Fibroblast of skin of scalp (primary cell): Measurements from ENCODE around the gene CCDC171.
A peak's percentile ranks its signal among the peaks of the same experiment; 100 is the strongest.
"Not testable (repeated sequence)": the region's sequence is repeated elsewhere in the genome, so short reads cannot be mapped to it uniquely, and the experiment has no call there.

ENCODE experiments used
- DNase-seq: peaks from one replicate; pipeline ENCODE4 v3.0.0-alpha.2; 2013

CCDC171 gene

GRCh38 chr9:15570769-15571168, 17.9 kb downstream of the CCDC171 start:
- DNase-seq = no peak

- no peak for DNase-seq
Measured at GRCh38 chr9:15572200-15572770, 19.4 kb downstream of the CCDC171 start.

GRCh38 chr9:15576350-15577050, 23.7 kb downstream of the CCDC171 start:
- no peak for DNase-seq

GRCh38 chr9:15578714-15579113, 25.9 kb downstream of the CCDC171 start:
- no peak for DNase-seq

- DNase-seq = no peak
Measured at GRCh38 chr9:15584379-15584778, 31.5 kb downstream of the CCDC171 start.

- no peak for DNase-seq
Measured at GRCh38 chr9:15592317-15592716, 39.5 kb downstream of the CCDC171 start.

- DNase-seq = not testable (repeated sequence)
Measured at GRCh38 chr9:15592940-15593339, 40.1 kb downstream of the CCDC171 start.

- DNase-seq = not testable (repeated sequence)
Measured at GRCh38 chr9:15600666-15601330, 48.0 kb downstream of the CCDC171 start.

GRCh38 chr9:15606643-15607472, 54.0 kb downstream of the CCDC171 start:
- peak; percentile 45 for DNase-seq

- no peak for DNase-seq
Measured at GRCh38 chr9:15612962-15613361, 60.1 kb downstream of the CCDC171 start.

- DNase-seq = no peak
Measured at GRCh38 chr9:15617782-15618181, 64.9 kb downstream of the CCDC171 start.

- DNase-seq = no peak
Measured at GRCh38 chr9:15618540-15619331, 65.9 kb downstream of the CCDC171 start.

GRCh38 chr9:15622318-15622971, 69.6 kb downstream of the CCDC171 start:
- DNase-seq = peak; percentile 12

- DNase-seq = no peak
Measured at GRCh38 chr9:15635752-15636151, 82.9 kb downstream of the CCDC171 start.

- DNase-seq = no peak
Measured at GRCh38 chr9:15640121-15640520, 87.3 kb downstream of the CCDC171 start.

- no peak for DNase-seq
Measured at GRCh38 chr9:15641291-15641690, 88.4 kb downstream of the CCDC171 start.

GRCh38 chr9:15642369-15642962, 89.6 kb downstream of the CCDC171 start:
- peak; percentile 42 for DNase-seq

GRCh38 chr9:15670246-15670645, 117.4 kb downstream of the CCDC171 start:
- DNase-seq = no peak

GRCh38 chr9:15670894-15671293, 118.1 kb downstream of the CCDC171 start:
- no peak for DNase-seq

- no peak for DNase-seq
Measured at GRCh38 chr9:15693701-15694100, 140.9 kb downstream of the CCDC171 start.

GRCh38 chr9:15696979-15697378, 144.1 kb downstream of the CCDC171 start:
- DNase-seq = peak; percentile 29
